ENCODE results near the gene POTEF. TPM values are rescaled to one million over a fixed set of nuclear protein-coding genes. Genes with fewer than 3 reads are reported as not detected.
"Not testable (repeated sequence)": the region's sequence is repeated elsewhere in the genome, so short reads cannot be mapped to it uniquely, and the experiment has no call there.

POTEF gene
- not detected in 2 replicates for total RNA-seq (ENCODE audit: low replicate concordance)

DNA sequence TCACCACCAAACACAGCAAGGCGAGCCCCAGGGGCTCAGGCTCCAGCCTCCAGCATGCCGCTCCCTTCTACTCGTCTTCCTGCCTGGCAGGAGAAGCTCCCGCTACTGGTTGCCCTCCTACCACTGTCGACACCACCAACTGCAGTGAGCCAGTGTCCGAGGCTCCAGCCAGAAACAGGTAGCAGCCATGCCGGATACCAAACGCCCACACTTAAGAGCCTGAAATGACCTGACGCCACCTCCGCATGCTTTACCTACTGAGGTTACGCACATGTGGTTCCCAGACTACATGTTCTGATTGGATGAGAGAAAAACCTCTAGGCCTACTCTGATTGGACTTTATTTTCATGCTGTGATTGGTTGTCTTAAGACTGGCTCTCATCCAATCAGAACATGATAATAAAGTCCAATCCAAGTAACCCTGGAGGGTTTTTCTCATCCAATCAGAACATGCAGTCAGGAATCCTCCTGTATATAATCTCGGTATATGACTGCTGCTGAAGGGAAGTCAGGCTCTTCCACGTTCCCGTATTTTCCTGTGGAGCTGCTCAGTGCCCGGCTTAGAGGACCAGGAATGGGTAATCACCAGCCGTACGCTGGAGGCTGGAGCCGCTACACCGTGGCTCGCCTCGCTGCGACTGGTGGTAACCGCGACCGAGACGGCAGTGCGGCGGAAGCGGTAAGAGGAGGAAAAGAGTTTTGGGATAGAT is at the start of gene POTEF:
Gene POTEF (minus strand): TSS at position 103 of the 710 bp plus-strand sequence. CDS start 8,707 bp downstream, outside the sequence.
- not testable (repeated sequence) for DNase-seq (ENCODE audit: low read depth); H3K4me3 ChIP-seq (ENCODE audit: low read depth, low read length)

DNA sequence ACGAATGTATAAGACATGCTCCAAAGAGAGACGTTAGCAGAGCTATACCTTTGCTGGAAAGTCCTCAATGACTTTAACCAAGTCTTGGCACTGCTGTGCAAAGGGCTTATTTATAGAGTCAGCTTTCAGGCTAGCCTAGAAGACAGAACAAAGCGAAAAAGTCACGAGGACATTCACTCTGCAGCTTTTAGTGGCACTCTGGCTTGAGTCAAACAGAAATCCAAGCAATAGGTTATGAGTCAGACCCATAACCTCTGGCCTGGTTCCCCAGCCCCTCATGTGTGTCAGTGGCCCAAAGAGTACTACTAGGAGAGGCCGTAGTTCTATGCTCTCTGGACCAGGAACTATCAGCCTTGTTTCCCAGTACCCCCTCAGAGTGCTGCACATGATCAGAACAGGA is 45.8 kb upstream of the POTEF start:
- DNase-seq (ENCODE audit: low read depth) = not testable (repeated sequence)

GRCh38 chr2:130169896-130170295 is 40.9 kb upstream of the POTEF start:
- no peak for DNase-seq (ENCODE audit: low read depth)
- H3K4me3 ChIP-seq (ENCODE audit: low read depth, low read length) = no peak overlapping the region
- TF ChIP-seq CTCF (IDR thresholded peaks at IDR 0.05; ENCODE audit: insufficient read depth, low read length) = no peak

More for the DNA sequence above, 45.8 kb upstream of the POTEF start:
- H3K4me3 ChIP-seq (ENCODE audit: low read depth, low read length) = not testable (repeated sequence)

- DNase-seq (ENCODE audit: low read depth); H3K4me3 ChIP-seq (ENCODE audit: low read depth, low read length): not testable (repeated sequence)
Measured at GRCh38 chr2:130169163-130169562, 40.1 kb upstream of the POTEF start.

GRCh38 chr2:130166611-130167010 is 37.6 kb upstream of the POTEF start:
- not testable (repeated sequence) for H3K4me3 ChIP-seq (ENCODE audit: low read depth, low read length); DNase-seq (ENCODE audit: low read depth)

DNA sequence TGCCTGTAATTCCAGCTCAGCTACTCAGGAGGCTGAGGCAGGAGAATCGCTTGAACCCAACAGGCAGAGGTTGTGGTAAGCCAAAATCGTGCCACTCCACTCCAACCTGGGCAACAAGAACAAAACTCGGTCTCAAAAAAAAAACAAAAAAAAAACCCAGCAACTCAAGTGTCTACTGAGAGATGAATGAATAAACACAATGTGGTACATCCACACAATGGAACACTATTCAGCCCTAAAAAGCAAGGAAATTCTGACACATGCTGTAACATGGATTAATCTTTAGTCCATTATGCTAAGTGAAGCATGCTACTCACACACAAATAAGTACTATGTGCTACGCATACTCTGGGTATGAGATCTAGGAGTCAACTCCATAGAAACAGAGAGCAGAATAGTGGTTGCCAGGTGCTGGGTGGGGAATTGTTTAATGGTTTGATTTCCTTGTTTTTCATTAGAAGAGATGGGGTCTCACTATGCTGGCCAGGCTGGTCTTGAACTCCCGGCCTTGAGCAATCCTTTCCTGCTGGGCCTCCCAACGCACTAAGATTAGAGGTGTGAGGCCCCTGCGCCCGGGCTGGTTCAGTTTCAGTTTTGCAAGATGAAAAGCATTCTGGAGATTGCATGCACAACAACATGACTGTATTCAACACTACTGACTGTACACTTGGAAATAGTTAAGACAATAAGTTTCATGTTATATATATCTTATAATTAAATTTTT is 36.4 kb upstream of the POTEF start:
- H3K4me3 ChIP-seq (ENCODE audit: low read depth, low read length) = no peak overlapping the region
- TF ChIP-seq CTCF (IDR thresholded peaks at IDR 0.05; ENCODE audit: insufficient read depth, low read length) = no peak
- no peak for DNase-seq (ENCODE audit: low read depth)

GRCh38 chr2:130162968-130163367 is 33.9 kb upstream of the POTEF start:
- no peak for TF ChIP-seq CTCF (IDR thresholded peaks at IDR 0.05; ENCODE audit: insufficient read depth, low read length)
- DNase-seq (ENCODE audit: low read depth) = no peak
- H3K4me3 ChIP-seq (ENCODE audit: low read depth, low read length) = no peak overlapping the region

DNA sequence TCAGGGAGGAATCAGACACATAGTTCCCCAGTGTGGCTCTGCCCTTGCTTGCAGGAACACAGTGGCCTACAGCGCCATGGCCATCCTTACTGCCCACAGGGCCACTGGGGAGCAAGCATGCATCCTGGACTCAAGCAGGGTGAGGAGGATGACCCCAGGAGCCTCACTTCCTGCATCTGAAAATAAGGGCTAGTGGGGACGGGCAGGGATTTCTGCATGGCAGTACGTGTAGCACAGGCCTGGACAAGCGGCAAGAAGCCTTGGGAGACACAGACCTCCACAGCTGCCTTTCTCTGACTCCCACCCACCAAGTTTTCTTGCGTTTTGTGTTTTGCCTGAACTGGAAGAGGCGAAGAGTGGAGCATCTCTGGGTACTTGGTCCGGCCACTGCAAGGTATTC is 33.5 kb upstream of the POTEF start:
- DNase-seq (ENCODE audit: low read depth); H3K4me3 ChIP-seq (ENCODE audit: low read depth, low read length): not testable (repeated sequence)

DNA sequence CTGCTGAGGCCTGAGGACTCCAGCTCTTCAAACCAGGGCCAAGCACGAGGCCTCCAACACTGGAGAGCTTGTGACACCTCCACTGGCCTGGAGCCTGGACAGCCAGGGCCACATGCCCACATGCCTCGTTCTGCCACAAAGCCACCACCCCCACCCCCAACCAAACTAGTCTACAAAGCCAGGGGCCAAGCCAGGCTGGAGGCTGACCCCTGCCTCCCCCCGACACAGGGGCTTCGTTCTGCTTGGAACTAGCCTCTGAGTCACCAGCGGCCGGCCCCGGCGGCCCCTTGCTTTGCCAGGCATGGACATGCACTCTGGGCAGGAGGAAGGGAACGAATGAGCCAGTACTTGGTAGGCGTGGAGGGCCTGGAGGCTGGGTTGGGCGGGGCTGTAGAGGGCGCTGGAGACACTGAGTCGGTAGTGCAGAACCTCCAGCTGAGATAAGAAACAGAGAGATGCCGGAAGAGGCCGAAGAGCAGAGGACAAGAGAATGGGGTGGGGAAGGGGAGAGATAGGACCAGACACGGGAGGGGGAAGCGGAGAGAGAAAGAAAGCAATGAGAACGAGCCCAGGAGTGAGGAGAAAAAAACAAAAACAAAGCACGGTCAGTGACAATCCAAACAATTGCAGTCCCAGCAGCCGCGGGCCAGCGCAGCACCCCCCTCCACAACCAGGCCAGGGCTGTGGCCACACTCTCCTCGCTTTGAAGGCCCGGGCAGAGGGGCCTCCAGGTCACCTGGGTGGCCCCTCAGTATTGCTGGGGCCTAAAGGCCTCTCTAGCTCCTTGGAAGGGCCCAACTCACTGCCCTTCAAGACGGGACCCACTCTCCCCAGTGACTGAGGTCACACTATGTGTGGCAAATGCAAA is 32.0 kb upstream of the POTEF start:
- DNase-seq (ENCODE audit: low read depth) = not testable (repeated sequence)

More for the DNA sequence above, 32.0 kb upstream of the POTEF start:
- H3K4me3 ChIP-seq (ENCODE audit: low read depth, low read length) = not testable (repeated sequence)

Data from fibroblast of the aortic adventitia (primary cell).